Astrocyte of the cerebellum (primary cell): ENCODE measurements around the gene LBP.

Experiments used
- DNase-seq: peaks from one replicate; pipeline ENCODE4 v3.0.0-alpha.2; 2011; ENCODE audit warnings: low read depth
- H3K4me3 ChIP-seq: 2 replicates; pipeline ENCODE4 v1.5.1; 2011; ENCODE audit warnings: mild to moderate bottlenecking, low read depth, low read length, moderate library complexity
- CTCF ChIP-seq: IDR thresholded peaks from 2 replicates; pipeline ENCODE4 v1.5.1; 2012; ENCODE audit warnings: low read length, low read depth, moderate library complexity, mild to moderate bottlenecking; ENCODE audit errors: missing control alignments
- in situ Hi-C: cut with HindIII; loops from 2 replicates; pipeline ENCODE4 v1.10.0; 2017; ENCODE audit warnings: low sequenced_read_pairs

Gene LBP

DNA sequence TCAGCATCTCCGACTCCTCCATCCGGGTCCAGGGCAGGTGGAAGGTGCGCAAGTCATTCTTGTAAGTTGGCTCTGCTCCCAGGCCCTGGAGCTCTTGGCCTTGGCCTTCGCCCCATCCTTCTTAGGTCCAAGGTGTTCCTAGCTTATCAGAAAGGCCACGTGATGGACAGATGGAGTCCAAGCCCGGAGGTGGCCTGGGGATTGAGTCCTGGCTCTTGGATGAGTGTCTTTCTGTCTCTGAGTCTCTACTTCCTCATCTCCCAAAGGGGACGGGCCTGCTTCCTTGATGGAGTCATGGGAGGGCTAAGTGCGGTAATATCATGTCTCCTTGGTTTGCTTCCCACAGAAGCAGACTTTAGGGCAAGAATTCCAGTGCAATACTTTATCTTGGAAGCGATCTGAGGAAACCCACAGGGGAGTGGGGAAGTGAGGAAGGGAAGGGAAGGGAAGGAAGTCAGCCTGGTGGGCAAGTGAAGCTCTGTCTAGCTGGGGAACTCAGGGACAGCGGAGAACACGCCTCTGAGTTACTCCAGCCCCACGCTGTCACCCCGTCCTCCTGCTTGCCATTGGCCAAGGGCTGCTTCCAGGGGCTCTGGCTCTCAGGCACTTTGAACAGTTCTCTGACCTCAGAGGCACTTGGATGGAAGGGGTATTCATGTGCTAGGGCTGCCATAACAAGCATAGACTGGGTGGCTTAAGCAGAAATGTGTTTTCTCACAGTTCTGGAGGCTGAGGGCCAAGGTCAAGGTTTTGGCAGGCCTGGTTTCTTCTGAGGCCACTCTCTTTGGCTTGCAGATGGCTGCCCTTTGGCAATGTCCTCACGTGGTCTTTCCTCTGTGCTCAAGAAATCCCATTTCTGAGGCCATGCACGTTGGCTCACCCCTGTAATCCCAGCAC, 4.8 kb downstream of the LBP start:
- no peak for DNase-seq
- no peak for TF ChIP-seq CTCF
- H3K4me3 ChIP-seq = no peak overlapping the region
- in situ Hi-C loops = no loop called here

- no peak for TF ChIP-seq CTCF
- in situ Hi-C loops = no loop called here
- no peak for DNase-seq
- no peak overlapping the region for H3K4me3 ChIP-seq
Measured at GRCh38 chr20:38353316-38353715, 7.0 kb downstream of the LBP start.

- DNase-seq = no peak
- in situ Hi-C loops = no loop called here
- no peak overlapping the region for H3K4me3 ChIP-seq
- no peak for TF ChIP-seq CTCF
Measured at GRCh38 chr20:38354227-38354626, 7.9 kb downstream of the LBP start.

DNA sequence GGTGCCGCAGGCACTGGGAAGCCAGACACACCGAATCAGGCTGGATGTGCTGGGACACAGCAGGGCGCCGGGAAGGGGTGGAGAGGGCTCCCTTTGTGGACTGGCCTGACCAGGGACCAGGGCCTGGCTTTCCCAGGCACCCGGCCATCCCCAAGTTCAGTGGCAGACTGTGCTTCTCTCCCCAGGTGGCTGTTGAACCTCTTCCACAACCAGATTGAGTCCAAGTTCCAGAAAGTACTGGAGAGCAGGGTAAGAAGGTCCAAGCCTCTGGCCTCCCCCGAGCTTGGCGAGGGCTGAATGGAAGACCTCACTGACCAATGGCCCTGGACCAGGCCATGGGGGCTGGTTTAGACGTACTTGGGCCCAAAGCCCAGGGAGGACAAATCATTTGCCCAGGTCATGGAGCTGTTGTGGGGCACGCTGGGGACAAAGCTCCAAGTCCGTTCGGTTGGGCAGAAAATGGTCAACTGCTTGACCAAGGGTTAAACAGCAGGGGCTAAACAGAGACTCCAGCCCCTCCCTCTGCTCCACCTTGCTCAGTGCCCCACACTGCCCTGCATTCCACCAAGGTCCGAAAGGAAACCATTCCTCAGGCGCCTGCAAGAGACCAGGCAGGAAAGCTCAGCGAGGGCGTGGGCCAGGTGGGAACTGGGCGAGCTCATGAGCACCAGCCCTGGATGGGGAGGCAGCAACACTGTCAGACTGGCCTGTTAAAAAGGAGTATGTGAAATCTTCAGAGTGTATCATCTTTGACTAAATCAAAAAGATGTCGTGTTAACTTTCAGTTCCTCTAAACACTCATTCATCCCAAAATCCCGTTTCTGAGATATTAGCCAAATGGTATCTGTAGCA, 9.1 kb downstream of the LBP start:
- DNase-seq = no peak
- no peak for TF ChIP-seq CTCF
- no peak overlapping the region for H3K4me3 ChIP-seq
- in situ Hi-C loops = no loop called here

GRCh38 chr20:38357653-38358207, 11.4 kb downstream of the LBP start:
- DNase-seq = no peak
- in situ Hi-C loops = no loop called here

More at GRCh38 chr20:38357653-38358207, 11.4 kb downstream of the LBP start:
- H3K4me3 ChIP-seq = no peak overlapping the region
- TF ChIP-seq CTCF = no peak
